MCF 10A (cell line): Measurements from ENCODE around the gene PLCG2. TPM values are rescaled to one million over a fixed set of nuclear protein-coding genes. Genes with fewer than 3 reads are reported as not detected.

Experiments used
- BruUV-seq: library from RNA; stranded (reverse); fragments of 400-500 nt; replicated peaks from 2 replicates; lab custom pipeline; 2021; lab: Mats Ljungman, UMichigan
- CTCF ChIA-PET: fragments of 300-600 bp; sonication (Branson Sonifier 250); formaldehyde crosslinking; extraction: SDS; loops from one replicate; lab custom pipeline; 2021; ENCODE audit warnings: antibody characterized with exemption, inconsistent platforms; lab: Yijun Ruan, JAX
- POLR2A ChIA-PET: fragments of 300-600, 350-650 bp; sonication (Branson Sonifier 250); formaldehyde crosslinking; extraction: SDS; loops from one replicate; lab custom pipeline; 2020; ENCODE audit warnings: antibody characterized with exemption, inconsistent platforms; lab: Yijun Ruan, JAX
- DNase-seq: peaks from one replicate; pipeline ENCODE4 v3.0.0-alpha.2; 2018; ENCODE audit not compliant: unreplicated experiment
- H3K27ac Mint-ChIP-seq: one replicate; pipeline ENCODE4 v1.8.0; 2022; ENCODE audit warnings: mild to moderate bottlenecking, low read depth, mixed read lengths; ENCODE audit not compliant: unreplicated experiment
- H3K27me3 Mint-ChIP-seq: one replicate; pipeline ENCODE4 v1.8.0; 2022; ENCODE audit warnings: mixed read lengths; ENCODE audit not compliant: insufficient read depth, unreplicated experiment
- H3K36me3 Mint-ChIP-seq: one replicate; pipeline ENCODE4 v1.8.0; 2022; ENCODE audit warnings: mild to moderate bottlenecking, moderate library complexity, mixed read lengths; ENCODE audit not compliant: insufficient read depth, unreplicated experiment
- H3K4me1 Mint-ChIP-seq: one replicate; pipeline ENCODE4 v1.8.0; 2022; ENCODE audit warnings: mixed read lengths; ENCODE audit not compliant: insufficient read depth, unreplicated experiment
- H3K4me3 Mint-ChIP-seq: one replicate; pipeline ENCODE4 v1.8.0; 2022; ENCODE audit warnings: mild to moderate bottlenecking, moderate library complexity, mixed read lengths; ENCODE audit not compliant: unreplicated experiment
- H3K9me3 Mint-ChIP-seq: one replicate; pipeline ENCODE4 v1.8.0; 2022; ENCODE audit warnings: mixed read lengths; ENCODE audit not compliant: unreplicated experiment
- intact Hi-C: fragments of 100-400 bp; cut with micrococcal nuclease; formaldehyde crosslinking; loops from 2 replicates; pipeline ENCODE4 v1.14.1; 2022
- total RNA-seq: library from RNA; stranded (reverse); gene quantifications from 2 replicates; pipeline ENCODE4 v1.2.3, GENCODE V29; 2022
- TF ChIP-seq, protein P1 (sequence below): fragments of 200-600 bp; IDR thresholded peaks from one replicate; pipeline ENCODE4 v1.8.0; 2022; ENCODE audit warnings: antibody characterized with exemption, mild to moderate bottlenecking; ENCODE audit not compliant: unreplicated experiment

Gene PLCG2
- total RNA-seq, 1 experiment from 2014 or later = 5.2 TPM

DNA sequence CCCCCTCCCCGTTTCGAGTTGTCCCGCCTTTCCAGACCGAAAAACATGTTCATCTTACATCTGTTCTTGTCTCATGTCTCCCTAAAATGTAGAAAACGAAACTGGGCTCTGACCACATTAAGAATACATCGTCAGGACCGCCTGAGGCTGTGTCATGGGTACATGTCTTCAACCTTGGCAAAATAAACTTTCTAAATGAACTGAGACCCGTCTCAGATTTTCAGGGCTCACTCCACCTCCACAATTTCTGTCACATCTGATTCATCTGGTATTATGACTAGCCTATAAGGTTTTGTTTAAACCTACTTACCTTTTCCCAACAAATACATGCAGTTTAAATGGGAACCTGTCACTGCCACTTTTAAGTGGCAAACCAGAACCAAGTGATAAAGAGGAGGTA, 231.6 kb downstream of the PLCG2 start:
- H3K27me3 Mint-ChIP-seq = no peaks in the 10 kb centered on the region
- H3K9me3 Mint-ChIP-seq = peaks cover 7% of the 10 kb centered on the region
- H3K4me3 Mint-ChIP-seq = peak overlapping the region; percentile 77
- BruUV-seq = TSS peak; percentile 55
- H3K4me1 Mint-ChIP-seq = peaks cover 4% of the 10 kb centered on the region
- CTCF ChIA-PET = interaction anchor here (0.6 to 1.3 kb wide), 4 partner anchors 14 to 251 kb away, joined by 3 to 4 read pairs (median 3); no protein-coding TSS in a partner anchor
- no peak for DNase-seq
- peak overlapping the region; percentile 75 for H3K27ac Mint-ChIP-seq
- intact Hi-C loops = no loop called here
- TF ChIP-seq, protein P1, sequence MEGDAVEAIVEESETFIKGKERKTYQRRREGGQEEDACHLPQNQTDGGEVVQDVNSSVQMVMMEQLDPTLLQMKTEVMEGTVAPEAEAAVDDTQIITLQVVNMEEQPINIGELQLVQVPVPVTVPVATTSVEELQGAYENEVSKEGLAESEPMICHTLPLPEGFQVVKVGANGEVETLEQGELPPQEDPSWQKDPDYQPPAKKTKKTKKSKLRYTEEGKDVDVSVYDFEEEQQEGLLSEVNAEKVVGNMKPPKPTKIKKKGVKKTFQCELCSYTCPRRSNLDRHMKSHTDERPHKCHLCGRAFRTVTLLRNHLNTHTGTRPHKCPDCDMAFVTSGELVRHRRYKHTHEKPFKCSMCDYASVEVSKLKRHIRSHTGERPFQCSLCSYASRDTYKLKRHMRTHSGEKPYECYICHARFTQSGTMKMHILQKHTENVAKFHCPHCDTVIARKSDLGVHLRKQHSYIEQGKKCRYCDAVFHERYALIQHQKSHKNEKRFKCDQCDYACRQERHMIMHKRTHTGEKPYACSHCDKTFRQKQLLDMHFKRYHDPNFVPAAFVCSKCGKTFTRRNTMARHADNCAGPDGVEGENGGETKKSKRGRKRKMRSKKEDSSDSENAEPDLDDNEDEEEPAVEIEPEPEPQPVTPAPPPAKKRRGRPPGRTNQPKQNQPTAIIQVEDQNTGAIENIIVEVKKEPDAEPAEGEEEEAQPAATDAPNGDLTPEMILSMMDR = no peak
- POLR2A ChIA-PET = interaction anchor here (0.6 to 1.8 kb wide), 3 partner anchors 13 to 159 kb away, joined by 3 to 10 read pairs (median 3); partner anchors contain the start of gene MPHOSPH6
- peaks cover 7% of the 10 kb centered on the region for H3K36me3 Mint-ChIP-seq

- TF ChIP-seq, protein P1 = no peak
- H3K27ac Mint-ChIP-seq = peak within 1 kb of the TSS; percentile 75
Observed at GRCh38 chr16:82011199-82011641, 232.1 kb downstream of the PLCG2 start, which contains the start of gene SDR42E1. SDR42E1 (minus strand) TSS chr16:82011470; CDS start chr16:82000858, 10,612 bp downstream.

More at GRCh38 chr16:82011199-82011641, 232.1 kb downstream of the PLCG2 start, which contains the start of gene SDR42E1:
- H3K4me1 Mint-ChIP-seq = peaks cover 8% of the 10 kb centered on the region
- intact Hi-C loops = no loop called here
- no TSS peak for BruUV-seq
- peaks cover 7% of the 10 kb centered on the region for H3K9me3 Mint-ChIP-seq
- H3K4me3 Mint-ChIP-seq = peak within 1 kb of the TSS; percentile 77
- H3K27me3 Mint-ChIP-seq = no peaks in the 10 kb centered on the region
- peak; percentile 64 for DNase-seq
- ChIA-PET CTCF (interaction anchor here (0.6 to 1.3 kb wide), 3 partner anchors 14 to 70 kb away, joined by 3 to 4 read pairs (median 3); no protein-coding TSS in a partner anchor), POLR2A (interaction anchor here (1.2 to 1.8 kb wide), 2 partner anchors 14 to 159 kb away, joined by 3 to 10 read pairs; partner anchors contain the start of gene MPHOSPH6)
- H3K36me3 Mint-ChIP-seq = peaks cover 3% of the 10 kb centered on the region

Other genes with a start within 250 kb of the PLCG2 start
- gene SDR42E1, start 232.2 kb downstream of the PLCG2 start, total RNA-seq = 7.8 and 8.4 TPM in 2 replicates